HG03342 (cell line): ENCODE measurements around the gene ATG7.
"Not testable (repeated sequence)": the region's sequence is repeated elsewhere in the genome, so short reads cannot be mapped to it uniquely, and the experiment has no call there.

Source experiments
- ATAC-seq: cut with Tn5 transposase; IDR thresholded peaks from one replicate; pipeline ENCODE4 v1.9.1; 2021; ENCODE audit warnings: mild to moderate bottlenecking, moderate library complexity; ENCODE audit not compliant: unreplicated experiment

Gene ATG7

DNA sequence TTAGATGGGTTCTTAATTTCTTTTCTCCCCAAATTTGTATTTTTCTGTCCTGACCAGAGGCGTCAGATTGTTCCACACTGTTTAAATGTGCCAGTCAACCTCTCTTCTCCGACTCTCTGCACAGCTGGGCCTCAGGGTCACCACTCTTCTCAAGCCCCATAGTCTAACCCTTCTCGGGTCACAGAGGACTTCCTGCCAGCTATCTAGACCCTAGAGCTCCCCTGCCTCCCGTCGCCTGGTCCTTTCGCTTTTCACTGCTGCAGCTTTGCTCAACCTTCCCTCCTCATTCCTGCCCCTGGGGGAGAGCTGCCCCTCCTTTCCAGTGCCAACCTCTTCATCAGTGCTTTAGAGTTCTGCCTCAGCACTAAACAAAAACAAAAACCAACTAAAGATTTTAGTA lies 151.7 kb downstream of the ATG7 start:
- ATAC-seq, result no peak

DNA sequence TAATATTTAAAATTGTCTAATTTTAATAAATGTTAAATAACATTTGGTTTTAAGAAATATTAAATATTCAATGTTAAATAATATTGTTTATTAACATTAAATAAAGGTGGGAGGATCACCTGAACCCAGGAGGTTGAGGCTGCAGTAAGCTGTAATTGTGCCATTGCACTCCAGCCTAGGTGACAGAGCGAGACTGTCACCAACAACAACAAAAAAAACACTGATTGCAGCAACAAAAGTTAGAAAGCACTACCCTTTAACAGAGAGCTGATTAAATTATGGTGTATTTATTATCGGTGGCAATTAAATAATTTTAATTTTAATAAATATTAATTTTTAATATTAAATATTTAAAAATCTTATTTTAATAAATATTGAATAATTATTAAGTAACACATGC lies 152.1 kb downstream of the ATG7 start:
- no peak for ATAC-seq

DNA sequence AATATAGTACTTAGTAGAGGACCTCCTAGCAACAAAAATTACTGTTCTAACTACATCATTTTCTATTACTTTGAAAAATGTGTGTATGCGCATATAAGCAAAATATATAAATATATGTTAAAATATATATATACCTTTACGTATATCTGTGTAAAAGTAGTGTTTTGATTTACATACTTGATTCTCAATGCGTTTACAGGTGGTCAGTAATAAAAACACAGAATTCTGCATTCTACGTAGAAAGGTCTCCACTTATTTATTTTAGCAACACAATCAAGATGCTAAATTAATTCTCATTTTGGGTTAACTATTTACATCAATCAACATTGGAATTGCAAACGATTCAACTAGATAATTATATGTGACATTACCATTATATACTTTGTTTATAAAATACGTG lies 158.0 kb downstream of the ATG7 start:
- ATAC-seq, result no peak

DNA sequence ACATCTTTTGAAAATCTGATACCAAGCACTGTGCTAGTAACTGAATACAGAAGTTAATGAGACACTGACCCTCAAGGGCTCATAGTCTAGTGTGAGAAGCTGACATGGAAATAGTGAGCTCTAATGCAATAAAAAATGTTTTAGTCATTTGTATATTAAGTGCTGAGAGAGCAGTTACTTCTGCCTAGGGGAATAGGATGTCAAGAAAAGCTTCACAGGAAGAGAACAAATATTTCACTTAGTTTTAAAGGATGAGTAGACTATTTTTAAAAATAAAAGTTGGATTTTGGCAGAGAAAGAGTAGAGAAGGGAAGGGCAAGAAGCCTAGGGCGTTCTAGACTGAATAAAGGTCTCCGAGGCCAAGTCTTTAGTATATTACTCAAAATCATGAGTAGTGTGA lies 158.4 kb downstream of the ATG7 start:
- no peak for ATAC-seq

DNA sequence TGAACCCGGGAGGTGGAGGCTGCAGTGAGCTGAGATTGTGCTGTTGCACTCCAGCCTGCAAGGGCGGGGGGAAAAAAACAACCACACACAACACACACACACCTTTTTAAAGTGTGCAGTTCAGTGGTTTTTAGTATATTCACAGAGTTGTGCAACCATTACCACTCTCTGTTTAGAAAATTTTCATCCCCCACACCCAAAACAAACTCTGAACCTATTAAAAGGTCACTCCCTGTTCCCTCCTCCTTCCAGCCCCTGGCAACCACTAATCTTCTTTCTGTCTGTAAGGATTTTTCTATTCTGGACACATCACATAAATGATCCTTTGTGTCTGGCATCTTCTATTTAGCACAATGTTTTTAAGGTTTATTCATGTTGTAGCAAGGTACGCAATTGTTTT lies 159.1 kb downstream of the ATG7 start:
- no peak for ATAC-seq

DNA sequence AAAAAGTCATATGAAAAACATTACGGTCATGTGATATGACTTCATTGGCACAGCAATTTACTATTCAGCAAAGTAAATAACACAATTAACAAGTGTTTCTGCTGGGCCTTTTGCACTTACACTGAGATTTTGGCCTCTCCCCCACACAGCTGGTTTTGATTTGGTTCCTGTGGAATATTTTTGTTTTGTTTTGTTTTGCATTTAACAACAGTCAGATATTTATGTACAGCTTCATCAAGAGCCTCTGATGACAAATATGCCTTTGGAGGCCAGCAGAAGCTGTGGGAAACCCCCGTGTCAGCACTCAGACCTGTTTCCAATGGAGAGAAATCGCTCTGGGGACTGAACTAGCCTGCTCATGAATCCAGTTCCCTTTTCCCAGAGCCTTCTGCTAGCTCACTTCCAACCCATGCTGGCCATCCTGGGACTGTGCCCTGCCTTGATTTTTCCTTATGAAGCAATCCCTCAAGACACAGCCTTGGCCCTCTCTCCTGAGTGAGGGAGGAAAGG lies 161.9 kb downstream of the ATG7 start:
- ATAC-seq, result no peak

DNA sequence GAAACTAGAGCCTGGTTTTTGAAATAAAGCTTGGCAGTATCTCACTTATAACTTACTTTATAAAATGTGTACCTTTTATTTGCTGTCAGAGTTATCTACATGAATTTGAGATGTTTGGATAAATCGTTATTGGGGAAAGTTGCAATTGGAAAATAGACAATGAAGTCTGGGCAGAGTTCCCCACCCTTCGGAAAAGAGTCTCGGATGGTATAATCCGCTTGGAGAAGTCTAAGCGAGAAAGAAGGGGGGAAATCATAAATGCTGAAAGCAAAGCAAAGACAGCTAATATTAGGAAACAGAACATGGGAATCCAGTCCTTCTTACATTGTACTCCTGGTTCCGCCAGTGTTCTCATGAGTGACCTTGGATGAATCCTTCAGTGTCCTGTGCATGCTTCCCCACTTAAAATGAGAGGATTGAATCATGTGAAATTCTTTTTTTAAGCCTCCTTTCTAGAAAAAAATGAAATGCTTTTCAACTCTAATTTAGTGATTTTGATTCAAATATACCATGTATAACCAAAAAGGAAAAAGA lies 162.4 kb downstream of the ATG7 start:
- no peak for ATAC-seq

GRCh38 chr3:11435440-11436165 lies 163.4 kb downstream of the ATG7 start:
- no peak for ATAC-seq

- no peak for ATAC-seq
These were observed 164.6 kb downstream of the ATG7 start for GRCh38 chr3:11436775-11437174.

- no peak for ATAC-seq
These were observed 165.3 kb downstream of the ATG7 start for GRCh38 chr3:11437506-11437905.

GRCh38 chr3:11438646-11439045 lies 166.4 kb downstream of the ATG7 start:
- no peak for ATAC-seq

- ATAC-seq, result not testable (repeated sequence)
These were observed 169.1 kb downstream of the ATG7 start for GRCh38 chr3:11441346-11441745.

GRCh38 chr3:11444404-11444803 lies 172.2 kb downstream of the ATG7 start:
- no peak for ATAC-seq

- not testable (repeated sequence) for ATAC-seq
These were observed 173.0 kb downstream of the ATG7 start for GRCh38 chr3:11445193-11445592.

- ATAC-seq, result no peak
These were observed 173.7 kb downstream of the ATG7 start for GRCh38 chr3:11445883-11446282.

GRCh38 chr3:11447584-11448200 lies 175.5 kb downstream of the ATG7 start:
- ATAC-seq, result no peak

DNA sequence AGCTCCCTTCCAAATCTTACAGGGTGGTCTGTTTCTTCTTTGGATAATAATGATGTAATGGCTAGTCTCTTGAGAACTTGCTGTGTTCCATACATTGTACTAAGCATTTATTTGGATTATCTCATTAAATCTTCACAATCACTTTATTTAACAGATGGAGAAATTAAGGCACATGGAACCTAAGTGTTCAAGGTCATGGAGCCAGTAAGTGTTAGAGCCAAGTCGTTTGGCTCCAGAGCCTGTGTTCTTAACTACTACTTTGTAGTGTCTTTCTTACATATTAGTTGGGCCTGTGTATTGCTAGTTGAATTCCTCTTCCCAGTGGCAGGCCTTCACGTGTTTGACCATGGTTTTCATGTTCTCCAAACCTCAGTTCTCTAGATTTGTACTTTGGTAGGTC lies 177.8 kb downstream of the ATG7 start:
- no peak for ATAC-seq

- ATAC-seq, result no peak
These were observed 180.1 kb downstream of the ATG7 start for GRCh38 chr3:11452312-11452711.

GRCh38 chr3:11452885-11453847 lies 181.0 kb downstream of the ATG7 start:
- no peak for ATAC-seq

DNA sequence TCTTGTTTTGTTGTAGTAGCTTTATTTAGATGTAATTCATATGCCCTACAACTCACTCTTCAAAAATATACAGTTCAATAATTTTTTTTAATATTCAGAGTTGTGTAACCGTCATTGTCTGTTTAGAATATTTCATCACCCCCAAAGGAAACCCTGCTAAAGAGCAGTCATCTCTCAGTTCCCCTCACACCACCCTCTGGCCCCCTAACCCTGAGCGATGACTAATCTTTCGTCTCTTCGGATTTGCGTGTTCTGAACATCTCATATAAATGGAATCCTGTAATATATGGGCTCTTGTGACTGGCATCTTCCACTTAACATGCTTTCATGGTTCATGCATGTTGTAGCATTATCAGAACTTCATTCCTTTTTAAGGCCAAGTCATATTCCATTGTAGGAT lies 183.8 kb downstream of the ATG7 start:
- ATAC-seq, result no peak

- no peak for ATAC-seq
These were observed 184.9 kb downstream of the ATG7 start for GRCh38 chr3:11457135-11457534.
